Upper lobe of left lung (tissue), 6 donors: Measurements from ENCODE around the gene OLFM2. TPM values are rescaled to one million over a fixed set of nuclear protein-coding genes. Genes with fewer than 3 reads are reported as not detected.
A peak's percentile ranks its signal among the peaks of the same experiment; 100 is the strongest.
"Not testable (repeated sequence)": the region's sequence is repeated elsewhere in the genome, so short reads cannot be mapped to it uniquely, and the experiment has no call there.

Source experiments
- ATAC-seq, 2 donors: fragments of 200-7000 bp; cut with Tn5 transposase; one replicate each; pipeline ENCODE4 v1.9.1; 2022; ENCODE audit warnings: mild to moderate bottlenecking in 2 of 2, moderate library complexity in 2 of 2; ENCODE audit not compliant: low FRiP score in 2 of 2
- DNase-seq, 2 donors: peaks; one replicate each; pipeline ENCODE4 v3.0.0-alpha.2; 2019 to 2020
- H3K27ac ChIP-seq, 4 donors: fragments of 200-600 bp; sonication (generic); one replicate each; pipeline ENCODE4 v1.5.1; 2016 to 2019
- H3K27me3 ChIP-seq, 4 donors: fragments of 200-600 bp; sonication (generic); one replicate each; pipeline ENCODE4 v1.5.1; 2017 to 2019
- H3K36me3 ChIP-seq, 4 donors: fragments of 200-600 bp; sonication (generic); one replicate each; pipeline ENCODE4 v1.5.1; 2016 to 2019
- H3K4me1 ChIP-seq, 4 donors: fragments of 200-600 bp; sonication (generic); one replicate each; pipeline ENCODE4 v1.5.1; 2018 to 2019
- H3K4me3 ChIP-seq, 4 donors: fragments of 200-600 bp; sonication (generic); one replicate each; pipeline ENCODE4 v1.5.1; 2017 to 2019; ENCODE audit warnings: mild to moderate bottlenecking in 2 of 4, moderate library complexity in 1 of 4
- H3K9me3 ChIP-seq, 4 donors: fragments of 200-600 bp; sonication (generic); one replicate each; pipeline ENCODE4 v1.5.1; 2018 to 2019
- CTCF ChIP-seq, 6 experiments: fragments of 450-650 bp in 4 of 6; fragments of 200-600 bp in 2 of 6; sonication (generic) in 2 of 6; IDR thresholded peaks; one replicate each; pipeline ENCODE4 v1.5.1; 2016 to 2019; ENCODE audit warnings: antibody characterized with exemption in 6 of 6
- EP300 ChIP-seq, 4 donors: sonication (generic); formaldehyde crosslinking; IDR thresholded peaks; one replicate each; pipeline ENCODE4 v1.5.1; 2017; ENCODE audit warnings: antibody characterized with exemption in 4 of 4, control low read depth in 2 of 4
- POLR2A ChIP-seq, 4 donors: fragments of 450-650 bp; IDR thresholded peaks; one replicate each; pipeline ENCODE4 v1.5.1; 2016 to 2017; ENCODE audit warnings: antibody characterized with exemption in 4 of 4, mild to moderate bottlenecking in 2 of 4
- POLR2AphosphoS5 ChIP-seq, 2 donors: sonication (generic); formaldehyde crosslinking; IDR thresholded peaks; one replicate each; pipeline ENCODE4 v1.5.1; 2017; ENCODE audit warnings: antibody characterized with exemption in 2 of 2
- WGBS, 2 donors: methylation state at CpG; one replicate each; pipeline ENCODE4 v1.1.5; 2017 to 2018; 5-methylcytosine and 5-hydroxymethylcytosine counted together
- total RNA-seq, 6 donors: library from RNA; depleted of rRNA in 4 of 6; stranded (reverse); fragments of >200 nt in 4 of 6; gene quantifications; one replicate each; pipeline versions ENCODE4 v1.1.0 to v1.2.1, GENCODE V29; 2016 to 2021
- donor health status: DM: no; HTN: no; CAD: no; lungs with moderate emphysema.
- donor health status: DM: no; HTN: yes; CAD: no; lungs with severe emphysema.

OLFM2 gene
- total RNA-seq, 6 donors from 2014 or later, result 0.98 to 11.3 (median 4.7) TPM; not detected in 1

GRCh38 chr19:9847087-9847671 lies 89.1 kb downstream of the OLFM2 start:
- Histone ChIP-seq H3K4me3 (no peak overlapping the region), H3K27ac (no peak overlapping the region), H3K36me3 (peaks cover 8 to 78% (median 56%) of the 10 kb centered on the region in 4 donors), H3K27me3 (no peaks in the 10 kb centered on the region), H3K9me3 (peaks cover 0 to 6% (median 0%) of the 10 kb centered on the region in 4 donors), H3K4me1 (no peaks in the 10 kb centered on the region)
- ATAC-seq, result peak in 1 of 2 donors; percentile 66
- DNase-seq, result peak in 1 of 2 donors; percentile 78
- 40 to 74% methylated on average over 2 to 13 of the region's 13 CpGs for WGBS, 2 donors
- TF ChIP-seq CTCF (IDR thresholded peaks at IDR 0.05), result peak in 3 of 6 experiments; percentile 15 to 20 (median 16)
- no peak for TF ChIP-seq POLR2A (IDR thresholded peaks at IDR 0.05)

GRCh38 chr19:9843626-9844273 lies 92.6 kb downstream of the OLFM2 start:
- H3K4me1 ChIP-seq, H3K4me3 ChIP-seq, DNase-seq, H3K27ac ChIP-seq, H3K27me3 ChIP-seq, ATAC-seq, H3K9me3 ChIP-seq: not testable (repeated sequence)
- peaks cover 16 to 96% (median 79%) of the 10 kb centered on the region in 4 donors for H3K36me3 ChIP-seq
- 93 to 96% methylated on average over 8 to 12 of the region's 12 CpGs for WGBS, 2 donors

GRCh38 chr19:9842834-9843625 lies 93.3 kb downstream of the OLFM2 start:
- H3K36me3 ChIP-seq, result peaks cover 16 to 95% (median 75%) of the 10 kb centered on the region in 4 donors
- DNase-seq, result peak in 1 of 2 donors; percentile 66

GRCh38 chr19:9839415-9839814 lies 96.9 kb downstream of the OLFM2 start:
- no peak for DNase-seq
- H3K36me3 ChIP-seq, result peaks cover 12 to 63% (median 55%) of the 10 kb centered on the region in 4 donors
- H3K27me3 ChIP-seq, result no peaks in the 10 kb centered on the region
- peaks cover 0 to 6% (median 0%) of the 10 kb centered on the region in 4 donors for H3K9me3 ChIP-seq
- TF ChIP-seq POLR2AphosphoS5 (IDR thresholded peaks at IDR 0.05), result no peak
- no peak for TF ChIP-seq POLR2A (IDR thresholded peaks at IDR 0.05)
- no peak for TF ChIP-seq CTCF (IDR thresholded peaks at IDR 0.05)
- TF ChIP-seq EP300 (IDR thresholded peaks at IDR 0.05), result no peak
- H3K4me3 ChIP-seq, result no peak overlapping the region
- no peak overlapping the region for H3K27ac ChIP-seq
- 69 to 80% methylated on average over 1 of the region's 1 CpG for WGBS, 2 donors
- H3K4me1 ChIP-seq, result peaks cover 8 to 18% (median 13%) of the 10 kb centered on the region in 4 donors
- no peak for ATAC-seq

More at GRCh38 chr19:9842834-9843625, 93.3 kb downstream of the OLFM2 start:
- ATAC-seq, result no peak
- no peak overlapping the region for H3K27ac ChIP-seq
- no peak overlapping the region for H3K4me3 ChIP-seq
- H3K4me1 ChIP-seq, result no peaks in the 10 kb centered on the region
- no peaks in the 10 kb centered on the region for H3K27me3 ChIP-seq
- WGBS, 2 donors, result 93 to 95% methylated on average over 8 to 9 of the region's 9 CpGs
- H3K9me3 ChIP-seq, result peaks cover 0 to 6% (median 0%) of the 10 kb centered on the region in 4 donors
- TF ChIP-seq CTCF (IDR thresholded peaks at IDR 0.05), result no peak
- TF ChIP-seq POLR2A (IDR thresholded peaks at IDR 0.05), result no peak
- TF ChIP-seq EP300 (IDR thresholded peaks at IDR 0.05), result no peak
- no peak for TF ChIP-seq POLR2AphosphoS5 (IDR thresholded peaks at IDR 0.05)

- Histone ChIP-seq H3K4me3 (no peak overlapping the region), H3K4me1 (peaks cover 8 to 18% (median 13%) of the 10 kb centered on the region in 4 donors), H3K27me3 (no peaks in the 10 kb centered on the region), H3K36me3 (peaks cover 9 to 52% (median 45%) of the 10 kb centered on the region in 4 donors), H3K9me3 (no peaks in the 10 kb centered on the region), H3K27ac (no peak overlapping the region)
- ATAC-seq (no peak), DNase-seq (peak in 1 of 2 donors; percentile 67)
- no peak for TF ChIP-seq CTCF (IDR thresholded peaks at IDR 0.05)
- TF ChIP-seq EP300 (IDR thresholded peaks at IDR 0.05), result no peak
- no peak for TF ChIP-seq POLR2AphosphoS5 (IDR thresholded peaks at IDR 0.05)
- no peak for TF ChIP-seq POLR2A (IDR thresholded peaks at IDR 0.05)
- WGBS, 2 donors, result 93% methylated on average over 15 of the region's 15 CpGs; no CpG with 5 or more reads in 1 of the 2 donors
These were observed 98.0 kb downstream of the OLFM2 start for GRCh38 chr19:9838324-9838723.
